Ovary (tissue), 3 donors: ENCODE results near the gene ANKRD22.

ENCODE experiments used
- POLR2A ChIP-seq: fragments of 450-650 bp; IDR thresholded peaks from one replicate; pipeline ENCODE4 v1.6.1; 2017; ENCODE audit warnings: antibody characterized with exemption, mild to moderate bottlenecking, moderate library complexity
- TF ChIP-seq, protein P1 (sequence below), 3 donors: fragments of 450-650 bp in 2 of 3; fragments of 200-600 bp in 1 of 3; IDR thresholded peaks; one replicate each; pipeline versions ENCODE4 v1.5.1 to v1.8.0; 2016 to 2022; ENCODE audit warnings: antibody characterized with exemption in 3 of 3, mild to moderate bottlenecking in 1 of 3
- donor health status: DM: no; HTN: no; CAD: no.

DNA sequence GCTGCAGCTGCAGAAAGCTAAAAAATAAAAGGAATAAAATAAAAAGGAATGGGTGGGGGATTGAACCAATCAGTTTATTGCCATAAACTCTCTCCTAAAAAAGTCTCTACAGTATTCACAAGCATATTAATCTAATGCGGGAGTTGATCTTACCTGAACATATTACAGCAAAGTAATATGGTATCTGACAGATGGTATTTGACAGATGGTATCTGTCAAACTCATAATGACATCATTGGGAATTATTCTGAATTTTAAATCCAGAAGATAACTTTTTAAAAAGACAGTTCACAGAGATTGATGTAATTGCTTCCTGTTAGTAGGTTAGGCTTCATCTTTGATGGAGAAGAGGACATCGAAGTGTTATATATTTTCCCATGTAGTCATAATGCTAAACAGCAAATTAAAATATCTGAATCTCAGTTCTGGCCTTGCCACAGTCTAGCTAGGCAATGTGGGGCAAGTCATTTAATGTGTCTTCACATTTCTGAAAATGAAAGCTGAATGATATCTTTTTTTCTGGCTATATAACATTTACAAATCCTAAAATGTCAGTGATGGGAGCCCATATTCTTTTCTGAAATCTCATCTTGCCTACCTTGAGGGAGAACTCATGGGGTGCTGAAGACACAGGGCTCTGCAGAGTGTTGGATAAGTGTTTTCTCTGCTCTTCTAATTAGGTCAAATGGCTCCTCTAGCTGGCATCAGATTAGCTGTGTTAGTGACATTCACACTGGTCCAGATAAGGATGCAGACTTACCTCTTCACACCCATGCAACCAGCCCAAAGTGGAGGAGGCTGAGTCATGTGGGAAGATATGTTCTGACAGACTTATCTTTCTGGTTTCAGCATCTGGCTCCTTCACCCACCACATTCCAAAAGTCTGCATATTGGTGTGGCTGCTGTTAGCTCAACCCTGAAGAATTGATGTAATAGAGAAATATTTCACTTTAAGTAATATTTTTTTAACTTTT lies 51.2 kb downstream of the ANKRD22 start:
- no peak for TF ChIP-seq POLR2A
- TF ChIP-seq, protein P1, sequence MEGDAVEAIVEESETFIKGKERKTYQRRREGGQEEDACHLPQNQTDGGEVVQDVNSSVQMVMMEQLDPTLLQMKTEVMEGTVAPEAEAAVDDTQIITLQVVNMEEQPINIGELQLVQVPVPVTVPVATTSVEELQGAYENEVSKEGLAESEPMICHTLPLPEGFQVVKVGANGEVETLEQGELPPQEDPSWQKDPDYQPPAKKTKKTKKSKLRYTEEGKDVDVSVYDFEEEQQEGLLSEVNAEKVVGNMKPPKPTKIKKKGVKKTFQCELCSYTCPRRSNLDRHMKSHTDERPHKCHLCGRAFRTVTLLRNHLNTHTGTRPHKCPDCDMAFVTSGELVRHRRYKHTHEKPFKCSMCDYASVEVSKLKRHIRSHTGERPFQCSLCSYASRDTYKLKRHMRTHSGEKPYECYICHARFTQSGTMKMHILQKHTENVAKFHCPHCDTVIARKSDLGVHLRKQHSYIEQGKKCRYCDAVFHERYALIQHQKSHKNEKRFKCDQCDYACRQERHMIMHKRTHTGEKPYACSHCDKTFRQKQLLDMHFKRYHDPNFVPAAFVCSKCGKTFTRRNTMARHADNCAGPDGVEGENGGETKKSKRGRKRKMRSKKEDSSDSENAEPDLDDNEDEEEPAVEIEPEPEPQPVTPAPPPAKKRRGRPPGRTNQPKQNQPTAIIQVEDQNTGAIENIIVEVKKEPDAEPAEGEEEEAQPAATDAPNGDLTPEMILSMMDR (IDR thresholded peaks at IDR 0.05), result no peak
